Measurements from ENCODE around the gene ERLIN1.

ERLIN1 gene

DNA sequence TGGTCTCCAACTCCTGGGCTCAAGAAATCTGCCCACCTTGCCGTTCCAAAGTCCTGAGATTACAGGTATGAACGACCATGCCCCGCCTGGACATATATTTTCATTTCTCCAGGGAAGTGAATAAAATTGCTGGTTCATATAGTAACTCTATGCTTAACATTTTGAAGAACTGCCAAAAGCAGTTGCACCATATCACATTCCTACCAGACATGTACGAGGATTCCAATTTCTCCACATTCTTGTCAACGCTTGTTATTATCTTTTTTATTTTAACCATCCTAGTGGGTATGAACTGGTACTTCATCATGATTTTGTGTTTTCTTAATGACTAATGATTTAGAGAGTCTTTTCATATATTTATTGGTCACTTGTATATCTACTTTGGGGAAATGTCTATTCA, 82.2 kb downstream of the ERLIN1 start:
- no peak overlapping the region for H3K4me2 ChIP-seq (ENCODE audit: low read depth, low read length, poor library complexity, severe bottlenecking)
- H3K9me2 ChIP-seq (replicated peaks; ENCODE audit: low read depth, low read length), result no peaks in the 10 kb centered on the region
- H3K79me2 ChIP-seq (ENCODE audit: insufficient read depth, low read length), result no peaks in the 10 kb centered on the region
- no peaks in the 10 kb centered on the region for H3K9me3 ChIP-seq (ENCODE audit: insufficient read depth, low read depth, low read length)
- no peaks in the 10 kb centered on the region for H3K27me3 ChIP-seq (ENCODE audit: insufficient read depth, low read length, poor library complexity, severe bottlenecking)
- TF ChIP-seq EZH2phosphoT487 (IDR thresholded peaks at IDR 0.05; ENCODE audit: borderline replicate concordance), result no peak
- no peak overlapping the region for H3K4me3 ChIP-seq (ENCODE audit: low read length, poor library complexity, severe bottlenecking)
- H3K36me3 ChIP-seq (ENCODE audit: insufficient read depth, low read length), result no peaks in the 10 kb centered on the region
- no peak overlapping the region for H2AFZ ChIP-seq (ENCODE audit: low read length)
- no peak overlapping the region for H3K9ac ChIP-seq (ENCODE audit: low read depth, low read length, poor library complexity, severe bottlenecking)
- H3F3A ChIP-seq (ENCODE audit: low read depth), result no peaks in the 10 kb centered on the region
- H3K4me1 ChIP-seq (ENCODE audit: insufficient read depth, low read length, poor library complexity, severe bottlenecking), result no peaks in the 10 kb centered on the region
- H4K20me1 ChIP-seq (ENCODE audit: insufficient read depth, low read length, poor library complexity, severe bottlenecking), result no peaks in the 10 kb centered on the region

- H3F3A ChIP-seq (ENCODE audit: low read depth), result no peaks in the 10 kb centered on the region
- H2AFZ ChIP-seq (ENCODE audit: low read length), result no peak overlapping the region
- H3K4me2 ChIP-seq (ENCODE audit: low read depth, low read length, poor library complexity, severe bottlenecking), result no peak overlapping the region
- H3K27me3 ChIP-seq (ENCODE audit: insufficient read depth, low read length, poor library complexity, severe bottlenecking), result no peaks in the 10 kb centered on the region
- no peaks in the 10 kb centered on the region for H3K9me3 ChIP-seq (ENCODE audit: insufficient read depth, low read depth, low read length)
- no peaks in the 10 kb centered on the region for H3K4me1 ChIP-seq (ENCODE audit: insufficient read depth, low read length, poor library complexity, severe bottlenecking)
- H3K36me3 ChIP-seq (ENCODE audit: insufficient read depth, low read length), result no peaks in the 10 kb centered on the region
- H3K79me2 ChIP-seq (ENCODE audit: insufficient read depth, low read length), result no peaks in the 10 kb centered on the region
- no peaks in the 10 kb centered on the region for H4K20me1 ChIP-seq (ENCODE audit: insufficient read depth, low read length, poor library complexity, severe bottlenecking)
- no peaks in the 10 kb centered on the region for H3K9me2 ChIP-seq (replicated peaks; ENCODE audit: low read depth, low read length)
- TF ChIP-seq EZH2phosphoT487 (IDR thresholded peaks at IDR 0.05; ENCODE audit: borderline replicate concordance), result no peak
- no peak for TF ChIP-seq CTCF (conservative IDR thresholded peaks at IDR 0.05; ENCODE audit: low read length)
- no peak overlapping the region for H3K4me3 ChIP-seq (ENCODE audit: low read length, poor library complexity, severe bottlenecking)
- H3K9ac ChIP-seq (ENCODE audit: low read depth, low read length, poor library complexity, severe bottlenecking), result no peak overlapping the region
These were observed 84.4 kb downstream of the ERLIN1 start for GRCh38 chr10:100101192-100102076.

DNA sequence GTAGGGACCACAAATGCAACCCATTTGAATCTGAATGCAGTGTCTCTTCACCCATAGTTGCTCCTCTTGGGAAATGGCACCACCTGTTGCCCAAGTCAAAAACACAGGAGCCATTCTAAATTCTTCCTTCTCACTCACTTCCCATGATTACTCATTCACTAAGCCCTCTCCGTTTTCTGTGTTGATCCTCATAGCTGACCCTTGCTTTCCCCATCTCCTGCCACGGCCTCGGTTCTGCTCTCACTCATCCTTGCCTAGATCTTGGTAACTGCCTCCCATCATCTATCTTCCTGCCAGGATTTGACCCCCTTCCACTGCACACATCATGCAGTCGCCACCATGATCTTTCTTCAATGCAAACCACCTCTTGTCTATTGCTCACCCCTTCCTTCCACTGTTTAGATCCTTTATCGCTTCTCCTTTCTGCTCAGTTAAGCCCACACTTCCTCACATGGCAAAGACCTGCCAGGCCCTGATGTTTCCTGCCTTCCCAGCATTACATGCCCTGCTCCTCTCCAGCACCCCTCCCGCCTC, 85.1 kb downstream of the ERLIN1 start:
- H3K4me2 ChIP-seq (ENCODE audit: low read depth, low read length, poor library complexity, severe bottlenecking), result no peak overlapping the region
- H3K9me2 ChIP-seq (replicated peaks; ENCODE audit: low read depth, low read length), result no peaks in the 10 kb centered on the region
- TF ChIP-seq CTCF (conservative IDR thresholded peaks at IDR 0.05; ENCODE audit: low read length) (peak; percentile 42), EZH2phosphoT487 (IDR thresholded peaks at IDR 0.05; ENCODE audit: borderline replicate concordance) (no peak)
- no peaks in the 10 kb centered on the region for H3K9me3 ChIP-seq (ENCODE audit: insufficient read depth, low read depth, low read length)
- no peaks in the 10 kb centered on the region for H3F3A ChIP-seq (ENCODE audit: low read depth)
- no peaks in the 10 kb centered on the region for H4K20me1 ChIP-seq (ENCODE audit: insufficient read depth, low read length, poor library complexity, severe bottlenecking)
- no peaks in the 10 kb centered on the region for H3K79me2 ChIP-seq (ENCODE audit: insufficient read depth, low read length)
- H2AFZ ChIP-seq (ENCODE audit: low read length), result no peak overlapping the region
- H3K36me3 ChIP-seq (ENCODE audit: insufficient read depth, low read length), result no peaks in the 10 kb centered on the region
- H3K4me3 ChIP-seq (ENCODE audit: low read length, poor library complexity, severe bottlenecking), result no peak overlapping the region
- H3K9ac ChIP-seq (ENCODE audit: low read depth, low read length, poor library complexity, severe bottlenecking), result no peak overlapping the region
- H3K27me3 ChIP-seq (ENCODE audit: insufficient read depth, low read length, poor library complexity, severe bottlenecking), result no peaks in the 10 kb centered on the region
- no peaks in the 10 kb centered on the region for H3K4me1 ChIP-seq (ENCODE audit: insufficient read depth, low read length, poor library complexity, severe bottlenecking)

Measured in Loucy (cell line).